ENCODE results near the gene ASL.

ASL gene

GRCh38 chr7:66076462-66077329 is 1.1 kb downstream of the ASL start:
- peak in 1 of 2 experiments; percentile 45 for DNase-seq (ENCODE audit: low read depth in 1 of 2, low spot score in 1 of 2)
- Histone ChIP-seq H3K27ac (replicated peaks) (no peak overlapping the region), H3K4me3 (replicated peaks; ENCODE audit: insufficient read depth, low read length) (peak overlapping the region; percentile 96), H3K27me3 (ENCODE audit: insufficient read depth, poor library complexity, severe bottlenecking) (no peaks in the 10 kb centered on the region)
- peak; percentile 93 for TF ChIP-seq SPI1 (IDR thresholded peaks at IDR 0.05; ENCODE audit: borderline replicate concordance, low read depth)
- TF ChIP-seq REST (IDR thresholded peaks at IDR 0.05; ENCODE audit: insufficient replicate concordance, low read depth): no peak

GRCh38 chr7:66078067-66078466 is 2.4 kb downstream of the ASL start:
- Histone ChIP-seq H3K27me3 (ENCODE audit: insufficient read depth, poor library complexity, severe bottlenecking) (no peaks in the 10 kb centered on the region), H3K27ac (replicated peaks) (no peak overlapping the region), H3K4me3 (replicated peaks; ENCODE audit: insufficient read depth, low read length) (no peak overlapping the region)
- TF ChIP-seq SPI1 (IDR thresholded peaks at IDR 0.05; ENCODE audit: borderline replicate concordance, low read depth) (no peak), GABPA (IDR thresholded peaks at IDR 0.05; ENCODE audit: low read depth) (no peak), POLR2AphosphoS5 (IDR thresholded peaks at IDR 0.05; ENCODE audit: low read depth) (no peak), CTCF (IDR thresholded peaks at IDR 0.05; ENCODE audit: insufficient read depth, low read length) (no peak), REST (IDR thresholded peaks at IDR 0.05; ENCODE audit: insufficient replicate concordance, low read depth) (no peak)
- no peak for DNase-seq (ENCODE audit: low read depth in 1 of 2, low spot score in 1 of 2)

- Histone ChIP-seq H3K27me3 (ENCODE audit: insufficient read depth, poor library complexity, severe bottlenecking) (no peaks in the 10 kb centered on the region), H3K4me3 (replicated peaks; ENCODE audit: insufficient read depth, low read length) (no peak overlapping the region), H3K27ac (replicated peaks) (no peak overlapping the region)
- DNase-seq (ENCODE audit: low read depth in 1 of 2, low spot score in 1 of 2): no peak
- no peak for TF ChIP-seq REST (IDR thresholded peaks at IDR 0.05; ENCODE audit: insufficient replicate concordance, low read depth)
These were observed 6.5 kb downstream of the ASL start for GRCh38 chr7:66082083-66082482.

- Histone ChIP-seq H3K27ac (replicated peaks) (no peak overlapping the region), H3K4me3 (replicated peaks; ENCODE audit: insufficient read depth, low read length) (no peak overlapping the region), H3K27me3 (ENCODE audit: insufficient read depth, poor library complexity, severe bottlenecking) (no peaks in the 10 kb centered on the region)
- no peak for TF ChIP-seq REST (IDR thresholded peaks at IDR 0.05; ENCODE audit: insufficient replicate concordance, low read depth)
- no peak for TF ChIP-seq SPI1 (IDR thresholded peaks at IDR 0.05; ENCODE audit: borderline replicate concordance, low read depth)
- TF ChIP-seq CTCF (IDR thresholded peaks at IDR 0.05; ENCODE audit: insufficient read depth, low read length): no peak
- TF ChIP-seq POLR2AphosphoS5 (IDR thresholded peaks at IDR 0.05; ENCODE audit: low read depth): no peak
- no peak for TF ChIP-seq GABPA (IDR thresholded peaks at IDR 0.05; ENCODE audit: low read depth)
- no peak for DNase-seq (ENCODE audit: low read depth in 1 of 2, low spot score in 1 of 2)
These were observed 7.3 kb downstream of the ASL start for GRCh38 chr7:66082886-66083415.
